Muscle layer of duodenum (tissue), 2 donors: ENCODE results near the gene C2orf76.

ENCODE experiments used
- H3K27ac ChIP-seq: one replicate; pipeline ENCODE4 v1.7.0; 2013; ENCODE audit warnings: mild to moderate bottlenecking, low read length
- H3K27me3 ChIP-seq: one replicate; pipeline ENCODE4 v1.7.0; 2013; ENCODE audit warnings: low read depth, mild to moderate bottlenecking, control low read depth, low read length
- H3K36me3 ChIP-seq, 2 donors: one replicate each; pipeline ENCODE4 v1.7.0; 2013; ENCODE audit warnings: low read length in 2 of 2, control low read depth in 1 of 2, mild to moderate bottlenecking in 1 of 2; ENCODE audit not compliant: insufficient read depth in 2 of 2, control insufficient read depth in 1 of 2
- H3K4me1 ChIP-seq, 2 donors: one replicate each; pipeline ENCODE4 v1.7.0; 2013; ENCODE audit warnings: low read length in 2 of 2, mild to moderate bottlenecking in 2 of 2, control low read depth in 1 of 2, moderate library complexity in 1 of 2; ENCODE audit not compliant: insufficient read depth in 2 of 2, control insufficient read depth in 1 of 2
- H3K4me3 ChIP-seq, 2 donors: one replicate each; pipeline ENCODE4 v1.7.0; 2013; ENCODE audit warnings: low read length in 2 of 2, low read depth in 1 of 2, mild to moderate bottlenecking in 1 of 2
- H3K9me3 ChIP-seq, 2 donors: one replicate each; pipeline ENCODE4 v1.7.0; 2013; ENCODE audit warnings: low read length in 2 of 2, control low read depth in 1 of 2, mild to moderate bottlenecking in 1 of 2; ENCODE audit not compliant: control insufficient read depth in 1 of 2
- donor health status: healthy.

C2orf76 gene

DNA sequence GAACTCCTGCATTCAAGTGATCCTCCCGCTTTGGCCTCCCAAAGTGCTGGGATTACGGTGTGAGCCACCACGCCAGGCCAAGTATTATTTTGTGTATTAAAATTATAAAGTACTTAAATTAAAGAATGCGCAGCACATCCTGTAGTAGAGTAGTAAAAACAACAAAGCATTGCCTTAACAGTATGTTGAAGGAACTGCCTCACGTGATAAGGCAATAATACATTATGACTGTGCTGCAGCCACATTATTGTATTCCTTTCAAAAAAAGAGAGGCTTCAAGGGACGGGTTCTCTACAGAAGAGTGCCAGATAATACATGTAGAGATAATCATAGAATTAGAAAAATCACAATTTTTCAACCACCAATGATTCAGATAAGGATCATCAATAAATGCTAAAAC, 33.7 kb downstream of the C2orf76 start:
- H3K4me1 ChIP-seq: no peaks in the 10 kb centered on the region
- H3K27ac ChIP-seq: no peak overlapping the region
- no peak overlapping the region for H3K4me3 ChIP-seq
- H3K9me3 ChIP-seq: no peaks in the 10 kb centered on the region
- no peaks in the 10 kb centered on the region for H3K27me3 ChIP-seq
- peaks cover 6 to 12% of the 10 kb centered on the region in 2 donors for H3K36me3 ChIP-seq

DNA sequence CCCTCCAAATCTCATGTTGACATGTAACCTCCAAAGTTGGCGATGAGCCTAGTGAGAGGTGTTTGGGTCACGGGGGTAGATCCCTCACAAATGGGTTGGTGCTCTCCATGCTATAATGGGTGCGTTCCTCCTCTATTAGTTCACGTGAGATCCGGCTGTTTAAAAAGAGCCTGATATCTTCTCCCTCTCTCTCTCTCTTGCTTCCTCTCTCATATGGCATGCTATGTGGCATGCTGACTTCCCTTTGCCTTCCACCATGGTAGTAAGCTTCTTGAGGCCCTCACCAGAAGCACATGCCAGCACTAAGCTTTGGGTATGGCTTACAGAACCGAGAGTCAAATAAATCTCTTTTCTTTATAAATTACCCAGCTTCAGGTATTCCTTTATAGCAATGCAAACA, 39.2 kb downstream of the C2orf76 start:
- no peak overlapping the region for H3K4me3 ChIP-seq
- H3K27ac ChIP-seq: no peak overlapping the region
- no peaks in the 10 kb centered on the region for H3K4me1 ChIP-seq
- no peaks in the 10 kb centered on the region for H3K9me3 ChIP-seq
- H3K36me3 ChIP-seq: no peaks in the 10 kb centered on the region
- H3K27me3 ChIP-seq: no peaks in the 10 kb centered on the region

DNA sequence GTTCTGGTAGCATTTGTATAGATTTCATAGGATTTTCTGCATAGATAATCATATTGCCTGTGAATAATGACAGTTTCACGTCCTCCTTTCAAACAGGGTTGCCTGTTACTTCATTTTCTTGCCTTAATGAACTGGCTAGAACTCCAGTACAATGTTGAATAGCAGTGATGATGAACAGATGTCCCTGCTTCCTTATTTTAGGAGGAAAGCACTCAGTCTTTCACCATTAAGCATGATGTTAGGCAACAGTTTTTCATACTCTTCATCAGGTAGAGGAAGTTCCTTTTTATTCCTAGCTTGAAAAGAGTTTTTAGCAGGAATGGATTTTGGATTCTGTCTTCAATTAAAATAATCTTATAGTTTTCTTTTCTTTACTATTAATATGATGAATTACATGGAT, 39.7 kb downstream of the C2orf76 start:
- no peak overlapping the region for H3K4me3 ChIP-seq
- no peaks in the 10 kb centered on the region for H3K27me3 ChIP-seq
- H3K36me3 ChIP-seq: no peaks in the 10 kb centered on the region
- no peaks in the 10 kb centered on the region for H3K9me3 ChIP-seq
- H3K27ac ChIP-seq: no peak overlapping the region
- H3K4me1 ChIP-seq: no peaks in the 10 kb centered on the region

DNA sequence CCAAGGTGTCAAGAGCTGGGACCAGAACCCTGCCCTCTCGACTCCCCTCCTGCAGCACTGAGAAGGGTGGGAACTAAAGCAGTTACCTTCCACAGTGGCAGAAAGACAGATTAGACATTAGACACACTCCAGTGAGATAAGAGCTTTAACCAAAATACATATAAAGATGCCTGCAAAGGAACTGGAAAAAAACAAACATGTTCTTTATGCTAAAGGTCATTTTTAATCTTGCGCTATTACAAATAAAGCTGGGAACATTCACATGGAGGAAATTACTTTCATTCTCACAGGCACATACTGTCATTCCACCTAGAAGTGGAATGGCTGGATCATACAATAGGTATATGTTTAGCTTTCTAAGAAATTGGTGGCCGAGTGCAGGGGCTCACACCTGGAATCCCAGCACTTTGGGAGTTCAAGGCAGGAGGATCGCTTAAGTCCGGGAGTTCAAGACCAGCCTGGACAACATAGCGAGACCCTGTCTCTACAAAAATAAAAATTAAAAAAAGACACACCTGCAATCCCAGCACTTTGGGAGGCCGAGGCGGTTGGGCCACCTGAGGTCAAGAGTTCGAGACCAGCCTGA, 41.9 kb downstream of the C2orf76 start:
- Histone ChIP-seq H3K27ac (no peak overlapping the region), H3K4me3 (no peak overlapping the region), H3K4me1 (no peaks in the 10 kb centered on the region), H3K9me3 (no peaks in the 10 kb centered on the region), H3K27me3 (no peaks in the 10 kb centered on the region), H3K36me3 (no peaks in the 10 kb centered on the region)

DNA sequence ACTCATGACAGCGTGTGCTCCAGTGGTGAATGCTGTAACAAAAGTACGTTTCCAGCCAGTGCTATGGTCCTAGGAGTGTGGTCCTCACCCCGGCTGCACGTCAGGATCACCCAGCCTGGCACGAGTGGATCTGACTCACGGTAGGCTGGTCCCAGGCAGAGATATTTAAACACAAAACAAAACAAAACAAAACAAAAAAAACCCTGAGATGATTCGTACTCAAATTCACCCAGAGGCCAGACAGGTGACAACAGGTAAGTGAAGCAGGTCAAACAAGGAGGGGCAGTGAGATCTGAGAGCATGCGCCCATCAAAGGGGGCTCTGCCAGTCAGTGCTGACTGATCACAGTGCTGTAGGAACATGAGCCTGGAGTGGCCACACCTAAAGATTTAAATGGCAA, 43.2 kb downstream of the C2orf76 start:
- Histone ChIP-seq H3K9me3 (no peaks in the 10 kb centered on the region), H3K4me3 (no peak overlapping the region), H3K27me3 (no peaks in the 10 kb centered on the region), H3K27ac (no peak overlapping the region), H3K4me1 (no peaks in the 10 kb centered on the region), H3K36me3 (no peaks in the 10 kb centered on the region)

DNA sequence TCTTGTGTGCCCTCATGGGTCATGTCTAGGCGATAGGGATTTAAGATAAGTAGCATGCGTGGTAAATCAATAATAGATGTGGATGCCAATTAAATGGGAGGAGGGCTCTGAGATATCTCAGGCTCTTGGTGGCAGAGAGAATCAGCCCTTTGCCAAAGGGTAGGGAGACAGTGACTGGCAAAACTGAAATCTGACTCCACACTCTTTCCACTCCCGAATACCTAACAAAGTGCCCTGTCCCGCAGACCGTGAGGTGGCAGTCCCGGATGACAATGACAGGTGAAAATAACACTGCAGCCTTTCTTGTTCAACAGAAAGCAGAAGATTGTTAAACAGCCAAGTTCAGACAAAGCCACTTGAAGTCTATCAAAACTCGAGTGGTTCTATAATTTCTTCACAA, 47.0 kb downstream of the C2orf76 start:
- no peaks in the 10 kb centered on the region for H3K36me3 ChIP-seq
- no peaks in the 10 kb centered on the region for H3K27me3 ChIP-seq
- H3K4me1 ChIP-seq: no peaks in the 10 kb centered on the region
- H3K9me3 ChIP-seq: no peaks in the 10 kb centered on the region
- H3K4me3 ChIP-seq: no peak overlapping the region
- H3K27ac ChIP-seq: no peak overlapping the region

DNA sequence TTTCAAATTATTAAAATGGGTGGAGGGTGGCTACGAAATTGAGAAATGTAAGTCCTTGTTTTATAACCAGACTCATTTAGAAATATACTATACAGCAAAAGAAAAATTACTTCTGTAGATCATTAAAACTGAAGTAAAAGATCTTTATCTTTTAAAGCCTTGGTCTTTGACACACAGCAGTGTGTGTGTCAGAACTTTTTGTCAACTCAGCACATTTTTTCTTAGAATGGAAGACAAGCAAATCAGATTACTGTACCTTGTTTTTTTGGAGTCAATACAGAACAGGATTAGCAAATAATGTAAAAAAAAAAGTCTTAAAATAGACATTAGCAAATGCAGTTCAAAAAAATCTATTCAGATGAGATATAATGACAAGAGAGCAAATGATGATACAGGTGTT, 49.1 kb downstream of the C2orf76 start:
- H3K9me3 ChIP-seq: no peaks in the 10 kb centered on the region
- H3K4me1 ChIP-seq: no peaks in the 10 kb centered on the region
- H3K27ac ChIP-seq: no peak overlapping the region
- no peak overlapping the region for H3K4me3 ChIP-seq
- no peaks in the 10 kb centered on the region for H3K36me3 ChIP-seq
- no peaks in the 10 kb centered on the region for H3K27me3 ChIP-seq

DNA sequence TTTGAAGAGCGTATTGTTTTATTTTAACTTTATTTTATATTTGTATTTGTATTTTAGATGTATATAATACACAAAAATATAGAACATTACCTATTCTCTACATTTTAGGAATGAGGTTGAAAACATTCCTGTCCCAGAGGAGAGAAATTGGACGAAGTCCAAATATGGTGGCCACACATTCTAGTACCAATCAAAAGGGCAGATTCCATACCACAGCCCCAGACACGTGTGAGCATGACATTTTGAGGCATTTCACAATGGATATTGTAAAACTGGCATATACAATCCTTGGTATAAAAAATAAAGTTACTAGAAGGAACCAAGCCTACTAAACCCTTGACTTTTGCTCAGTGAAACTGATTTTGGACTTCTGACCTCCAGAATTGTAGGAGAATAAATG, 50.6 kb downstream of the C2orf76 start:
- no peaks in the 10 kb centered on the region for H3K36me3 ChIP-seq
- no peaks in the 10 kb centered on the region for H3K4me1 ChIP-seq
- H3K27me3 ChIP-seq: no peaks in the 10 kb centered on the region
- H3K27ac ChIP-seq: no peak overlapping the region
- H3K4me3 ChIP-seq: no peak overlapping the region
- no peaks in the 10 kb centered on the region for H3K9me3 ChIP-seq

DNA sequence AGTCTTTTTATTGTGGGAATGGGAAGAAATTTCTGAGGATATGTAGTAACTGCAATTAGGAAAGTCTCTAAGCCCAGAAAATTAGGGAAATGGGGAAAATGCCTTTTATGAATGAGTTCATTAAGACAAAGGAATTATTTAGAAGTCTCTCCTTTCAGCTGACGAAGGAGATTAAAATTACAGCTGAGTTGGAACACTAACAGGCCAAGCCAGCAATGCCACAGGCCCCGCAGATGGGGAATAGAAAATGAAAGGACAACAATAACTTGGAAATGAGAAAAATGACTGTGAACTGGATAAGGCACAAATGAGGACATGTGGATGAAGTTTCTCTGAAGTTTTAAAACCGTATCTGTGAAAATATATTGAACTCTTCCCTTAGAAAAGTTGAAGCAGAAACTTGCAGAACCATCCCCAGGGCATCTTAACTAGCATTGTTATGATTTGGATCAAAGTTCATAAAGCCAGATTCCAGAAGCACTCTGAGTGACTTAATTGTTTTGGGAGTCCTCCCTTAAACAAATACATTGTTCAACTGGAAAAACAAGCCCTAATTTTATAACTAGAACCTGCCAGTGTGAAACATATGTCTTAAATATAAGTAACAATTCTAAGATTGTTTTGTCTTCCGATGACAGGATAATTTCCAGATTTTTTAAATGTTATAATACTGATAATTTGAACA, 51.3 kb downstream of the C2orf76 start:
- no peak overlapping the region for H3K4me3 ChIP-seq
- no peak overlapping the region for H3K27ac ChIP-seq
- H3K36me3 ChIP-seq: no peaks in the 10 kb centered on the region
- H3K4me1 ChIP-seq: no peaks in the 10 kb centered on the region
- H3K27me3 ChIP-seq: no peaks in the 10 kb centered on the region
- no peaks in the 10 kb centered on the region for H3K9me3 ChIP-seq

DNA sequence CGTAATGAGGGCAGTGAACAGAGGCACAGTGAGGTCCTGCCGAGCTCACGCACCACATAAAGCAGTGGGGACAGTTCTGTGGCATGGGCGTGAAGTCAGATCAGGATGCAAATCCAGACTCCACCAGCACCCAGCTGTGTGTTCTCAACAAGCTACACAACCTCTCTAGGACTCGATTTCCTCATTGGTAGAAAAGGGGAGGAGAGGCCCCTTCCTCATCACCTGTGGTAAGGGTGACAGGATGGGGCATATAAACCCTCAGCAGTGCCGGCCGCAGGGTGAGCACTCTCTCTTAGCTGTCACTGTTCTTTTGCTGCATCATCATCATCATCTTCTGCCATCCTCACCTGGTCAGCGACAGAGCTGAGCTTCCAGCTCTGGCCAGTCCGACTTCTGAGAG, 54.8 kb downstream of the C2orf76 start:
- no peak overlapping the region for H3K4me3 ChIP-seq
- H3K27ac ChIP-seq: no peak overlapping the region
- H3K9me3 ChIP-seq: no peaks in the 10 kb centered on the region
- H3K27me3 ChIP-seq: no peaks in the 10 kb centered on the region
- no peaks in the 10 kb centered on the region for H3K36me3 ChIP-seq
- H3K4me1 ChIP-seq: no peaks in the 10 kb centered on the region

DNA sequence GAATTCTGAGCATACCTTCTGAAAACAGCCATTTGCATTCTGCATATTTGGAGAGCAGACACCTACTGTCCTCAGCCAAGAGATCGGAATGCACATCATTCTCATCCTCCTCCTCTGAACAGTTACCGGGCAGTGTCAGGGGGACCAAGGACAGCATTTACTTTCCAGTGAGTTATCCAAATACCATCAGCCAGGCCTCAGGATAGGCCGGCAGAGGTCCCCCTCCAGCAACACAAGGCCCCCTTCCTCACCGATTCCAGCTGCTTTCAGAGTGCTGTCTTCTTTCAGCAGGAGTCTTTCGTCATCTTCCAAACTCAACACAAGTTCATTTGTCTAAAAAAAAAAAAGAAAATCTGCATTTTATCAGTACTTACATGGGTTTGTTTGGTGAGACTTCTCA, 55.3 kb downstream of the C2orf76 start:
- no peaks in the 10 kb centered on the region for H3K9me3 ChIP-seq
- no peak overlapping the region for H3K27ac ChIP-seq
- no peaks in the 10 kb centered on the region for H3K36me3 ChIP-seq
- H3K4me3 ChIP-seq: no peak overlapping the region
- no peaks in the 10 kb centered on the region for H3K27me3 ChIP-seq
- H3K4me1 ChIP-seq: no peaks in the 10 kb centered on the region

DNA sequence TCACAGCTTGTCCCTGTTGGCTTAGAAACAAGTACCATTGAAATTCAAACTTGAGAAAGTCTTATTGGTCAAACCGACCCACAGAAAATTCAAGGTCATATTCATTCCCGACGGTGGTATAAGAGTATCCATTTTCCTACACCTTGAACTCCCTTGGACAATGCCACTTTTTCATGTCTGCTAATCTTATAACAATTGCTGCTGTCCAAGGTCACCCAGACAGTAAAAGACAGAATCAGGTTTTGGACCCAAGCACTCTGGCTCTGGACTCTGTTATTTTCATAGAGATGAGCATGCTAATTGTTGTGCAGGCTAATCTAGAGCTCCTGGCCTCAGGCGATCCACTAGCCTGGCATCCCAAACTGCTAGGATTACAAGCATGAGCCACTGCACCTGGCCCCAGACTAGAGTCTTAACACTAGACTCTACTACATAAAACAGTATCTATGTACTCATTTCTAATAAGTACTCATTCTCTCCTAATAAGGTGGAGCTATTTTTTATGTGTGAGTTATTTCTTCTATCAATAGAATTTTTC, 57.8 kb downstream of the C2orf76 start:
- H3K36me3 ChIP-seq: no peaks in the 10 kb centered on the region
- no peaks in the 10 kb centered on the region for H3K4me1 ChIP-seq
- no peaks in the 10 kb centered on the region for H3K9me3 ChIP-seq
- H3K27ac ChIP-seq: no peak overlapping the region
- no peak overlapping the region for H3K4me3 ChIP-seq
- no peaks in the 10 kb centered on the region for H3K27me3 ChIP-seq
